DMS114 treated with DMSO at 0.1 percent for 48 hours (cell line): ENCODE results near the gene LRIG2.
"Not testable (repeated sequence)": the region's sequence is repeated elsewhere in the genome, so short reads cannot be mapped to it uniquely, and the experiment has no call there.

Experiments
- DNase-seq: peaks from one replicate; lab custom pipeline; 2025; ENCODE audit not compliant: unreplicated experiment; lab: John Stamatoyannopoulos, UW

Gene LRIG2

GRCh38 chr1:113058941-113059706 is 13.9 kb upstream of the LRIG2 start:
- no peak for DNase-seq

- DNase-seq, result not testable (repeated sequence)
Observed at GRCh38 chr1:113063456-113063855, 9.5 kb upstream of the LRIG2 start.

DNA sequence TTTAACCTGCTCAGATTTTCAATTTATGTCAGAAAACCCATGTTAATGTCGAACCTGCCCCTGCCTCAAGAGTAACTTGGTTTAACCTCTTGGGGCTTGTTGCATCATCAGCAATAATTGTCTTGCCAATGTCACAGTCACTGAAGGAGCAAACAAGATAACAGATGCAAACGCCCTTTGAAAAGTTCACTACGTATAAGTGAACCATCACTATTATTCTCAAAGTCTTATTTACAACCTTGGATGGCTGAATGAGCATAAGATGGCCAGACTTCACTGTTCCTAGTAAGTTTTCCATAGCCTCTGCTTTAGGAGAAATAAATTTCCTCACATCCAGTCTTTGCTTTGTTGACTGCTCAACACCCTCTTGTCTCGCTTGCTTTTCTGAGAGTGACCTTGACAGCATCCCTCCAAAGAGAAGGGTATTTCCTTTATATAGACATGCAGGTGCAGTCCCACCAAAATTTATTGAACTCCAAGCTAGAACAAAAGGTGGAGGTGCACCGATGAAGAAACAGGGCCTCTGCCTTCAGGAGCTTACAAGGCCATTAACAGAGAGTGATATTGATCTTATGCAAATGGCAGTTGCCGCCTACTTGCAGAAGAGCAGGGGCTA is 749 bp upstream of the LRIG2 start:
- DNase-seq, result no peak

DNA sequence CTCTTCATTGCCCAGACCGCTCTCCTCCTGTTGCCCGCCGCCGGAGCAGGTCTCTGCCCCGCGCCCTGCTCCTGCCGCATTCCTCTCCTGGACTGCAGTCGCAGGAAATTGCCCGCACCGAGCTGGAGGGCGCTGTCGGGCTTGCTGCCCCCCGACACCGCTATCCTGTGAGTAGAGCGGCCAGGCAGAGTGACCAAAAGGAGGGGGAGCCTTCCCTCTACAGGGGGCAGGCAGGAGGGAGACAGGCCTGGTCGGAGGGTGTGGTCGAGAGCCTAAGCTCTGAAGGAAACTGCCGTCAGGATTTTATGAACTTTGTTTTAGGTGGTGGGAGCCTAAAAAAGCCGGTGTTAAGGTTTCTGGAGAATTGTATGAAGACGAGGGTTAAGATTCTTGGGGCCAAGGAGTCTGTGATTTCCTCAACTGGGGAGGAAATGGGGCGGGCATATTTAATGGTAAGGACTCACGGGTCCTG is 517 bp downstream of the LRIG2 start:
- DNase-seq, result no peak

GRCh38 chr1:113074237-113074636 is 1.2 kb downstream of the LRIG2 start:
- DNase-seq, result no peak

DNA sequence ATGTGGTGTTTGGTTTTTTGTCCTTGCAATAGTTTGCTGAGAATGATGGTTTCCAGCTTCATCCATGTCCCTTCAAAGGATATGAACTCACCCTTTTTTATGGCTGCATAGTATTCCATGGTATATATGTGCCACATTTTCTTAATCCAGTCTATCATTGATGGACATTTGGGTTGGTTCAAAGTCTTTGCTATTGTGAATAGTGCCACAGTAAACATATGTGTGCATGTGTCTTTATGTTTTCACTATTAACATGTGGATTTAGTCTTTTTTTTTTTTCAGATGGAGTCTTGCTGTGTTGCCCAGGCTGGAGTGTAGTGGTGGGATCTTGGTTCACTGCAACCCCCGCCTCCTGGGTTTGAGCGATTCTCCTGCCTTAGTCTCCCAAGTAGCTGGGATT is 5.0 kb downstream of the LRIG2 start:
- DNase-seq, result not testable (repeated sequence)

DNA sequence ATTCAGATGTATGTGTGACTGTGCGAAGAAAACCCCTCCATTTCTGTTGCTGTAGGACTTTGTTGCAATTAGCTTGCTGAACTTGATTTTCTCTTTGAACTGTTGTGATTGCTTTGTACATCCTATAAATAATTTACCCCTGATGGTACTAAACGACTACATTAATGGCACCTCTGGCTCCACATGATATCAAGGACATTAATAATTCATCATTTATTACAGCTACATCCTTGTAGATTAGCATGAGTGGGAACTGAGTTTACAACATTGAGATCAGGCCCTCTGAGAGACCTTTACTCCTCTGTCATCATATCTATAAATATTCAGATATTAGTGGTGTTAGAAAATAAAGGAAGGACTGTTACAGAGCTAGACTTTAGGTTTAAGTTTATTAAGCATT is 13.5 kb downstream of the LRIG2 start:
- DNase-seq, result no peak

DNA sequence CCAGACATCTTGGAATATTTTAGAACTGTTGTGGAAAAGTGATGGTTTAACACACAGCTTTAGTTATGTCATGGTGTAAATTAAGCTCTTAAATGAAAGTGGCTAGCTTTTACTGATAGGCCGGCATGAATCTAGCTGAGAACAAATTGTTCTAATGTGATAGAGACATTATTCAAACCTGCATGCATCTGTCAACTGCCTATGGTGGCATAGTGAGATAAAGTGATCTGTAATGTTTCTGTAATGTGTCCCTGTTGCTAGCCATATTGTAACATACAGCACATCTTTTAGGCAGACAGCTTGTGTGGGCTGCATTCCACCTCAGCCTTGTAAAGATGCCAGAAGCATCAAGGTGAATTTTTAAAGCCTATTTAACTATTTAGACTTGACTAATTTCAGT is 16.0 kb downstream of the LRIG2 start:
- no peak for DNase-seq

DNA sequence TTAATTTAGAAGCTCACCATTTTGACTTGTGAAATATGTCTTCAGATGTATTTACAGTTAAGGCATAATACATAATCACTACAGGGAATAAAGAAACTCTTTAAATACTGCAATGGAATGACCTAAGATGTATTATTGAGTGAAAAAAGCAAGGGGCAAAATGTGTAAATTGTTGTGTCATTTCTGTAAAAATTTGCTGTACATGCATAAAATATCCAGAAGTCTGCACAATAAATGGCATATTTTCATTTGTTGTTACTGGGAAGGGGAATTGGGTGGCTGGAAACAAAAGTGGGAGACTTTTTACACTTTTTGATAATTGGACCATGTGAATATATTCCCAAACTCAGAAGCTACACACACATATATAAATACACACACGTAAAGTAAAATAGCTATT is 17.1 kb downstream of the LRIG2 start:
- no peak for DNase-seq

DNA sequence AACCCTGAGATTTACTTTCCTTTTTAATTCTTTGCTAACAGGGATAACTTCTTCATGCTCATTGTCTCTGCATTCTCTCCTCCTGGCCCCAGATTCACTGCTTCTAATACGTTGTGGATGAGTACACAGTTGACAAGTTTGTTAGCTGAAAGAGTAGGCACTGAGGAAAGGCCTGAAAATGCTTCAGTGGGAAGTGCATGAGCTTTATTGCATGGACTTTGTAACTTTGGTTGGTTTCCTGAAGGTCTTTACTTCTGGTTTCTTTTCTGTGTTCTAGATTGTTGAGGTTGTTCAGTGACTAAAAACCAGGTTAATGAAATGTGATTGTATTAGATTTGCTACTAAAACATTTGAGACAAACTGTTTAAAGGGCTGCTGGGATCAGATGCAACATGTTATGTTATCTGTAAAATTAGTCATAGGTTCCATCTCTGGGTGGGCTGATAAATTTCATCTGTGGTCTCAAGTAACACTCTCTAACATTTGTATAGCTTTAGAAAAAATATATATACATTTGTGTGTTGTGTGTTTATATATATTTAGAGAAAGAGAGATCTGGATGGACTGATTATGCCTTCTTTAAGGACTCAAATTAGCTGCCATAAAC is 19.1 kb downstream of the LRIG2 start:
- no peak for DNase-seq

GRCh38 chr1:113094506-113094905 is 21.5 kb downstream of the LRIG2 start:
- no peak for DNase-seq

- DNase-seq, result no peak
Observed at GRCh38 chr1:113095790-113096455, 22.9 kb downstream of the LRIG2 start.

- DNase-seq, result no peak
Observed at GRCh38 chr1:113096493-113096892, 23.5 kb downstream of the LRIG2 start.

DNA sequence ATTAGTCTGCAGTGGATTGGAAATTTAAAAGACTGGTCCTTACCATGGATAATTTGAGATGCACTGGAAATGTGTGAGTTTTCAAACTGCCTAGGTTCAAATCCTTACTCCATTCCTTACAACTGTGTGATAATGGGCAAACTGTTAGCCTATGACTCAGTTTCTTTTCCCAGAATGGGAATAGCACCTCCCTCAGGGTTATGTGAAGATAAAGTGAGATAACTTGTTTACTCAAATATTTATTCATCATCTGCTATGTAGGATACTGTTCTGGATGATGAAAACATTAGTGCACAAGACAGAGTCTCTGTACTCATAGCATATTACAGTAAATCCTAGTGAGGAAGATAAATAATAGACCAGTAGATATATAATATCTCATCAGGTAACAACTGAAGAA is 28.6 kb downstream of the LRIG2 start:
- no peak for DNase-seq

DNA sequence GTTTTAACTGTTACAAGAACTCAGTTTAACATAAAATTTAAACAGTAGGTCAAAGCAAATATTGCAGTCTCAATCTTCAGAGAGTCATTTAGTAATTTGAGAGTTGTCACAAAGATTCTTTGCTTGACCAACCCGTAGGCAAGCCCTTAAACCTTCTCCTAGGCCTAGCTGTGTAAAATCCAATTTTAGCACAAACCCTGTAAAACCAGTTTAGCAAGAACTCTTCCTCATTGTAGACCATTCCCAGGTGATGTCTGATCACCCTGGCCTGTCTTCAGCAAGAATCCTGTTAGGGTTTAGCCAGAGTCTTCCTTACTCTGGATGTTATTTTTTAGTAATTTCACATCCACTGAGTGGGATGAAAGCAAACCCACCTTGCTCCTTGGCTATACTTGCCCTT is 30.1 kb downstream of the LRIG2 start:
- DNase-seq, result no peak

GRCh38 chr1:113103977-113104376 is 31.0 kb downstream of the LRIG2 start:
- DNase-seq, result no peak

- DNase-seq, result no peak
Observed at GRCh38 chr1:113106910-113107309, 33.9 kb downstream of the LRIG2 start.

GRCh38 chr1:113109908-113110554 is 37.0 kb downstream of the LRIG2 start:
- DNase-seq, result no peak

GRCh38 chr1:113118266-113118665 is 45.3 kb downstream of the LRIG2 start:
- DNase-seq, result no peak

- no peak for DNase-seq
Observed at GRCh38 chr1:113123737-113124136, 50.7 kb downstream of the LRIG2 start.

GRCh38 chr1:113124366-113124765 is 51.4 kb downstream of the LRIG2 start:
- no peak for DNase-seq
